EL (cell line): ENCODE data around the gene PER2.

Source experiments
- DNase-seq: peaks from one replicate; pipeline ENCODE4 v3.0.0-alpha.2; 2016

PER2 gene

GRCh38 chr2:238262496-238263122, 25.8 kb downstream of the PER2 start:
- no peak for DNase-seq

DNA sequence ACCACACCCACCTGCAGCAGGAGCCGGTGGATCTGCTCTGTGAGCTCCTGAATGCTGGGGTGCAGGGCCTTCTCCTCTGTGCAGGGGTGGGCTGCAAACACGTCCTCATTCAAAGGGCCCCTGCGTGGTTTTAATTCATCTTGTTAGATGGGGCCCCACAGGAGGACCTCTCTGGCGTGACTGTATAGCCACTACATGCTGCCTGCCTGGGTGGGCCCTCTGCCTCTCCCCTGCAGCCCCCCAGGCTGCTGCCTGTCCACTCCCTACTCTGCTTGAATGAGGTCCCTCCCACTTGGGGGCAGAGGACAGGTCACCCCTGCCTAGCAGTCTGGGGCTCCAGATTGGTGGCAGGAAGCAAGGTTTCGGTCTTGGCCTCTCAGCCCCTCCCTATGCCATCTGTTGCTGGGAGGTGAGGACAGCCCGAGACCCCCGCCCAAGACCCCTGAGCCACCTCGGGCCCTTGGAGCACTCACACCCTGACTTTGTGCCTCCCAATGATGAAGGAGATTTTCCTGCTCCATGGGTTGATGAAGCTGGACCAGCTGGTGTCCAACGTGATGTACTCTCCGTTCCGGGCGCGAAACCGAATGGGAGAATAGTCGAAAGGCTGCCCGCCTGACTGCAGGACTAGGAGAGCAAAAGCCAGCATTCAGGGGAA, 26.6 kb downstream of the PER2 start:
- no peak for DNase-seq

GRCh38 chr2:238260883-238261282, 27.5 kb downstream of the PER2 start:
- no peak for DNase-seq

- DNase-seq = no peak
Measured at GRCh38 chr2:238259061-238260020, 29.1 kb downstream of the PER2 start.

DNA sequence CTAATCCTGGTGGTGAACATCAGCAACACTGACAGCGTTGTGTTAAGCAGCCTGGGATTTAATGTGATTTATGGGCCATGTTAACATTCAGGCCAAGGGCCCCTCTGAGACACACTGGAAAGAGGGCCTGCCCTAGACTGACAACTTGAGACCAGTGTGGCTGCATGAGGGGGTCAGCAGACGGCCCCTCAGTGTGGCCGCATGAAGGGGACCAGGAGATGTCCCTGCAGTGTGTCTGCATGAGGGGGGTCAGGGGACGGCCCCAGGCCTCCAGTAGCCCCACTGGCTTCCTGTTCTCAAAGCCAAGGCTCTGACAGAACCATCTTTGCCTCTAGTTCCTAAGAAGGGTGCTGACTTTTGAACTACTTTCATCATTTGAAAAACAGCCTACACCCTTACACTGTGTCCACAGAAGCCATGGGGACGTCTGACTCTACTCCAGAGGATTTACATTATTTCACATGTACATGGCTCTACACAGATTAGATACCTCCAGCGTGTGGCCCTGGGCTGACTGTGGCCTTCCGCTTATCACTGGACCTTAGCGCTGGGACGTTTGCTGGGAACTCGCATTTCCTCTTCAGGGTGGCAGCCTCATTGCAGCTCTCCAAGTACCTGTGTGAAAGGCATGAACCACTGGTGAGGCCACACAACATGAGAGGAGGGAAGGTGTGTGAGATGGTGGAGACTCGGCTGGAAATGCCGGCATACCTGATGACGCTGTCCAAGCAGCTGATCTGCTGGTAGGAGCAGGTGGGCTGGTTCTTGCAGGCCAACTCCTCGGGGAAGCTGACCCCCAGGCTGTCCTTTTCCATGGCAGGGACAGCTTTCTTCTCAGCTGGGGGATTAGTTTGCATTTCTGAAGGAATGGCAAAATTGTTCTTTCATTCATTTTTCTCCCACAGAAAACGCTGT, 30.4 kb downstream of the PER2 start:
- DNase-seq = no peak

- DNase-seq = peak; percentile 79
Measured at GRCh38 chr2:238256594-238257104, 31.8 kb downstream of the PER2 start.

DNA sequence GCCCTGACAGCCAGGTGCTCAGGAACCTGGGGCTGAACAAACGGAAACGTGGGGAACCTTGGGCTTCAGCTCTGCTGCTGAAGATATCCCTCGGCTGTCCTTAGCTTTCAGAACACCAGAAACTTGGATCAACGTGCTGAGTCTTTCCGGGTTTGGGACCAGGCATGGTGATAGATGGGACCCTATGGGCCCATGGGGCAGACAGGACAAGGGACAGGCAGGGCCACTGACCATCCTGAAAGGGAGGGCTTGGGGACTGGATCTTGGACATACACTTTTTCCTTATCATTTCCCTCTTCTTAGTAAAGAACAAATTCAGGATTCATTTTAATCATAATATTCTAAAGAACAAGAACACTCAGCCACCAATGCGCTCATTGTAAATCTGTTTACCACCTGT, 32.3 kb downstream of the PER2 start:
- no peak for DNase-seq

DNA sequence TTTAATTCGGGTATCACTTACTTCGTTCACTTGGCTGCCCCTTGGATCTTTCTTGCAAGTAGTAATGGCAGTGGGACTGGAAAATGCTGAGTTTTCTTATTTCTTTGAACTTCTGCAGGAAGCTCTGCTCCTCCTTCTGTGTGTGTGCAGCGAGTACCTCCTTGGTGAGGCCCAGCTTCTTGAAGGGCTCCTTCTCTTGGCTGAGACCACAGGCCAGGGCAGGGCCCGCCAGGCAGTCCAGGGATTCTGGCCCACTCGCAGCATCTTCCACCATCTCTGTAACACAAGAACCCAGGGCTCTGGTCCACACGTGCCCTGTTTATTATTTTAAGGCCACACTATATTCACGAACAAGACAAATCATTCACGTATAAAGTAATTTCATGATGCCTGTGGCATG, 32.8 kb downstream of the PER2 start:
- DNase-seq = no peak

DNA sequence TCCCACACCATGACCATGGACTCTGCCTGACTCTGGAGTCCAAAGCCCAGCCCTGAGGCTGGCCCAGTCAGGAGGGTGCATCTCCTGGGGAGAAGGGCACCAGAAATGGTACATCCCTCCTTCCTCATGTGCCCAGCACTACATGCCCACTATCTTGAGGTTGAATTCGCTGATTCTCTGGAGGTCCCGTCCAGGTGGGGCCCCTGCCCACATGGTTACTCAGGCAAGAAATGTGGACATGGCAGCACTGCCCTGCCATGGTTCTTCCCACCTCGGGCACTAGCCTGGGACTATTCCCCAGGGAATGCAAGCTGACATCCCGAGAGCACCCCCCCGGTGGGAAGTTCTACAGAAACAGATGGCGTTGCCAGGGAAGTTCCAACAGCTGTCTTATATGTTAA, 33.3 kb downstream of the PER2 start:
- no peak for DNase-seq

- no peak for DNase-seq
Measured at GRCh38 chr2:238254095-238254723, 34.2 kb downstream of the PER2 start.

DNA sequence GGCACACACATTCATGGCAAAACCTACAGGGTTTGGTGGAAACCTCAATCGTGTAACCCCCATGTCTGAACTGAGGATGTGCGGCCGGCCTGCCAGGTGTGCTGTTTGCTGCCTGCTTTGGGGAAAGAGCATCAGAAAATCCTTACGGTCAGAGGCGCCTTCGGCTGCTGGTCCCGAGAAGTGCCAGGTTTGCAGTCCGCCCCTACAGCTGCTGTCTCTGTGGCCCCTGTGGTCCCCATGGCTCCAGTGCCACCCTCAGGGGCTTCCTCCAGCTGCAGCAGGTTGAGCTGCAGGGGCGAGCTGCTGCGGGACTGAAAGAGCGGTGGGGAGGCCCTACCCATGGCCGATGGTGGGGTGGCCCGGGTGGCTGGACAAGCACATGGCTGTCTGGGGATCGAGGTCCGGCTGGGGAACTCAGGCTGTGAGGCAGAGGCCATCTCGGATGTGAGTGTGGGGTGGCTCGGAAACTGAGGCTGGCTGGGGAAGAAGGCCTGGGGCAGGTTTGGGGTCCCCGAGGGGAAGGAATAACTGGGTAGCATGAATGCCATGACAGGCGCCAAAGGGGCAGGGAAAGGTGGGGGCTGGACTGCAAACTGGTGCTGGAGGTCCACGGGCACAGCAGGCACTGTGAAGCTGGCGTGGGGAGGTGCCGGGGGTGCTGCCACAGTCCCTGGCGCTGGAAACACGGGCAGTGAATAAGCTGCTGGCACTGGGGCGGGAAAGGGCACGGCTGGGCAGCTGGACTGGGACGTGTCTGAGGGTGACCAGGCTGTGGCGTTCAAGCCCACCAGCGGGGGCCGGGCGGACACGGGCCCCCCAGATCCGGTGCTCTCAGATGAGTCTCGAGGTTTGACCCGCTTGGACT, 35.4 kb downstream of the PER2 start:
- DNase-seq = no peak

DNA sequence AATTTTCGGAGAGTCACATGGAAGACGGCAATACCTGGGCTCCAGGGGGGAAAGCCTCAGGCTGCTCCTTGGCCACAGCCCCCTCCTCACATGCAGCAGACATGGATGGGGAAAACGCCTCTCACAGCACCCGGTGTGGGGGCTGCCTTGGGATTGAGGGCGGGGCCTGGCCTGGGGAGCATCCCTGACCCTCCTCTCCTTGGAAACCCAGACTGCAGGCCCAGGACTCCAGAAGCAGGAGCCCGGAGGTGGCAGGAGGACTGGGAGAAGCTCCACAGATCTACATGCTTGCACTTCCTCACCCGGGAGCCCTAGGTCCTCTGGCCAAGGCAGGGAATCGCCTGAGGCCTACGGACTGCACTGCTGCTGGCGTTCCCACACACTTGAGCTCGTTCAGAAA, 36.4 kb downstream of the PER2 start:
- DNase-seq = no peak

DNA sequence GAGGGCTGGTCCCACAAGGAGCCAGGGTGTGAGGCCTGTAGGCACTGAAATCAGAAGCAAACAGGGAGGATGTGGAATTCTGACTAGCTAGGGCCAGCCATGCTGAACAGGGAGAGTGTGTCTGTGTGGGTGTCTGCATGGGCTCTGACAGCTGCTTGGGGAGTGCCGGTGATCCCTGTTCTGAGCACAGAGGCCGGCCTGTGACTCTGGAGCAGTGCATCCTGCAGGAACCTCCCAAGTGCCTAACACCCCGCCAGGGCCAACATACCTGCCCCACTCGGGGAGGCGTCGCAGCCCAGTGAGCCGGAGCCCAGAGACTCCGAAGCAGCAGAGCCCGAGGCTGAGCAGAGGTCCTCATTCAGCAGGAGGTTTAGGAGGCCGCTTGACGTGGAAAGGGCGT, 37.1 kb downstream of the PER2 start:
- no peak for DNase-seq

- DNase-seq = no peak
Measured at GRCh38 chr2:238250896-238251295, 37.5 kb downstream of the PER2 start.

DNA sequence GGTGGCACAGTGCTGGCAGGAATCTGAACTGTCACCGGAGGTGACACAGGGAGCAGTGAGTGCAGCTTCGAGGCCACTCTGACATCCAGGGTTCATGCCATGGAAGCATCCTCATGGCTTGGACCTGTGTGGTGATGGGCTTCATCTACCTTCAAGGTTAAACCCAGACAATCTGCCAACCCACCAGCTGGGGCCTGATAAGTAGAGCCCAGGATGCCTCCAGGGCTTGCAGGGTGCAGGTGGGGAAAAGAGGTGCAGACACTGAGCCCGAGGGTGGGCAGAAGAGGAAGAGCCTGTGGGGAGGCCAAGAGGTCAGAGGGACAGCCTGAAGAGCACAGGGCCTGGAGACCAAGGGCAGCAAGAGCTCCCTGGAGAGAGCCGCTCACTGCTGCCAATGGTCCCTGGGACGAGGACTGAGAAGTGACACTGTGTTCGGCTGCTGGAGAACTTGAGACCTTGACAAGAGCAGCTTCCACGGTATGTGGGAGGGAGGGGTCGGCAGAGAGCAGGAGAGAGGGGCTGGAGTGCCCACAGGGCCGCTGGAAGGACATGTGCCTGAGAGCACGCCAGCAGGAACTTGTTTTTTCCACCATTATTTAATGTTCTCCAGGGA, 40.5 kb downstream of the PER2 start:
- DNase-seq = no peak

- DNase-seq = no peak
Measured at GRCh38 chr2:238247002-238247822, 41.2 kb downstream of the PER2 start.

DNA sequence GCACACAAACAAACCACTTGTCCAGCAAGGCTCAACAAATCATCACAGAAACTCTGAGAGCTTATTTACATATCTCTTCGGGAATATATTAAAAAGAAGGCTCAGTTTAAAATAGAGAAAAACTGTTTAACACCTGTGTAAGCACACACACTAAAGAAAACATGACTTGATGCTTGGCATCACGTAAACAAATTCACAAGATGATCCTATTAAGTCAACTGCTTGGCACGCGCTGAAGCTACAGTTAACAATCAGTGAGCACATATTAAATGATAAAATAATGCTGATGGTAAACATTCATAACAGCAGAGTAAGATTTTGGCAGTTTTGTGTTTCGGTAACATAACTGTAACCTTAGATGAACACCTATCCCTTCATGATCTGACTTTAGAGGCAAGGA, 44.3 kb downstream of the PER2 start:
- no peak for DNase-seq

GRCh38 chr2:238243496-238244076, 44.8 kb downstream of the PER2 start:
- DNase-seq = no peak
